NK-92 (cell line): ENCODE data around the gene BAG2.

Source experiments
- DNase-seq: peaks from one replicate; lab custom pipeline; 2025; ENCODE audit not compliant: unreplicated experiment; lab: John Stamatoyannopoulos, UW

The BAG2 gene

DNA sequence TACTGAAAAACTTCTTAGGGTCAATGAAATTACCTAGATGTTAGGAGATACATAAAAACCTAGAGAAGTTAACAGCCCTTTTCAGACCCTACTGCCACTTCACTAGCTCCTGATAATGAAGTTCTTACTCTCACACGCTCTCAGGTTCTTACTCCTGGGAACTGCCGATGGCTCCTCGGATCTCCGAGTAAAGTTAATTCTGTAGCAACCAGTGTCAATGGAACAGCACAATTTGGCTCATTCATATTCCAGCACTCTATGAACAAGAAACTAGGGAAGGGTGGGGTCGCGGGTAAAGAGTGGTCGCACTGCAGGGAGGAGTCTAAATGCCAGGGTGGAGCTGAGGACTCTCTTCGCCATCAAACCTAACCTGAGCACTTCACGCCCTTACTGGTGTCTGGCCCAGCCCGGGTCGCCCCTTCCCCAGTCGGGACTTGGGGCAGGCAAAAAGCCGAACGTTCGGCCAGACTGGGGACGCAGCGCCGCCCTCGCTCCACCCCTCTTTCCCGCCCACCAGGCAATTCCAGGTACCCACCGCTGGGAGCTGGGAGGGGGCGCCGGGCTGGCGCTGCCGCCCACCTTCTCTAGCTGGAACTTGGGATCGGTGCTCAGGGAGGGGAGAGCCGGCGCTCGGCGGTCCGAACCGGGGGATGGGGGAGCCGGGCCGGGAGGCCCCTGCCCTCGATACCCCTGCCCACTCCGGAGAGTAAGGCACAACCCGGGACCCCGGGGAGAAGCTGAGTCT lies 49.2 kb downstream of the BAG2 start:
- no peak for DNase-seq

DNA sequence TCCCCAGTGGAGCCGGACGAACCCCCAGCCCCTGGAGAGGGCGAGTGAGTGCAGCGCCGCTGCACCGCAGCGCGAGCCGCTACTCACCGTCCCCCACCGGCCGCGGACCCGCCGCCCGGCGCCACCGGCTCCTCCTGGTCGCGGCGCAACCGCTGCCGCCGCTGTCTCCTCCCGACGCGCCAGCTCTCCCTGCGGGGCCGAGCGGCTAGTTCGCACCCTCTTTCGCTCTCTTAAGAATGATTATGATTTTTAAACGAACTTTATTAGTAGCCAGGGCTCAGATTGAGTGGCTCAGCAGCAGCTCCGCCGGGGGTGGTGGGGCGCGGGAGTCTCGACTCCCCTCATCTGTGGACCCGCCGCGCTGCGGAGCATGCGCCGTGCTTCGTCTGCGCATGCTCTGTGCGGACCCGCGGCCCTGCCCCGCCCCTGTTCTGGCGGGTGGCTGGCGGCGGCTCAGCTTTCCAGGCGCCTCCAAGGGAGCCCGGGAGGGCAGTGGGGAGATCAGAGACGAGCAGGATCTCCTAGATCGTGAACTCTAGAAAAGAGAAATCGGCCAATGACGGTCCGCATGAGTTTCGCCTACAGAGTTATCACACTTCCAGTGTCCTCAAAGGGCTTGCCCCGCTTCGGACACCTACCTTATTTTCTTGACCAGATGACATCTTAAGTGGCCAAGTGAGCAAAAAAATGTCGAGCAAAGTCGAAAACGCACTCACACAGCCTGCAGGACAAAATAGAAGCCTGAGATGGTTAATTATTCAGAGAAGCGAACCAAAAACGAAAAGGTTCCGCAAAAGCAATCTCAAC lies 50.0 kb downstream of the BAG2 start, which contains the start of gene RAB23:
TSS of gene RAB23 (minus strand) at position 372 of the 807 bp plus-strand sequence. CDS start 11,927 bp downstream, outside the sequence.
- no peak for DNase-seq

DNA sequence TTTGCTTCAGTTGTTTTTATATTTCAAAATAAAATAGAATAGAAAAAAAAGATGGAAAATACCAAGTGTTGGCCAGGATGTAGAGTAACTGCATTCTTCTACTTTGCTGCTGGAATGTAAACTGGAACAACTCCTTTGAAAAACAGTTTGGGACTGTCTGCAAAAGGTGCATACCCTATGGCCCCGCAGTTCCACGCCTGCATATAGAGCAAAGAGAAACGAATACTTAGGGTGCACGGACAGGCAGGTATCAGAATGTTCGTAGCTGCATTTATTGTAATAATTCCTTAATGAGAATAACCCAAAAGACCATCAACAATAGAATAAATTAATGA lies 50.6 kb downstream of the BAG2 start:
- no peak for DNase-seq

DNA sequence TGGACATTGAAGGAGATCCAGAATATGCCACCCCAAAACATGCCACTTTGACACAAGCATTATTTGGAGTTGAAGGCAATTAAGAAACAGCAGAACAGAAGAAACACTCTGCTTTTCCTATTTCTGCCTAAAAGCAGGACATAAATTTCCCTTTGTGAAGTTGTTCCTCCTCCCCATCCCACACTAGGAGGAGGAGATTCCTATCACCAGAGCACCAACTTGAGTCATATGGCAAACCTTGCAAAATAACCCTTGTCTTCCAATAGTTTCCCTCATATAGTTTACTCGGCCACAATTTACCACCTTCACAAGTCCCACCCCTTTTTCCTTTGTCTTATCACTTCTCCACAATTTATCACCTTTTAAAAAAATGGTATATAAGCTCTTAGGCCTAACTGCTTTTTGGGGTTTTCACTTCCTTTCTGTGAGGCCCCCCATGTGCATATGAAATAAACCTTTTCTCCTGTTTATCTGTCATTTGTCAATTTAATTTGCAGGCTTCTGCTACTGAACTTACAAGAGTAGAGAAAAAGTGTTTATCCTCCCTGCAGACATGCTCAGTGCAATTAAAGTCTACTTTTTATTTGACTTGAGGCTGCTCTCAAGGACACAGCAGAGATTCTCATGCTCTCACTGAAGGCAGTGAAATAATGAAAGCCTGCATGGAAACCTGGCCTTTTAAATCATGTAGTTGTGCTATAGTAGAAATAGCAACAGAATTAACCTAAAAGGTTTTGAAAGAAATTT lies 52.8 kb downstream of the BAG2 start:
- DNase-seq, result no peak

DNA sequence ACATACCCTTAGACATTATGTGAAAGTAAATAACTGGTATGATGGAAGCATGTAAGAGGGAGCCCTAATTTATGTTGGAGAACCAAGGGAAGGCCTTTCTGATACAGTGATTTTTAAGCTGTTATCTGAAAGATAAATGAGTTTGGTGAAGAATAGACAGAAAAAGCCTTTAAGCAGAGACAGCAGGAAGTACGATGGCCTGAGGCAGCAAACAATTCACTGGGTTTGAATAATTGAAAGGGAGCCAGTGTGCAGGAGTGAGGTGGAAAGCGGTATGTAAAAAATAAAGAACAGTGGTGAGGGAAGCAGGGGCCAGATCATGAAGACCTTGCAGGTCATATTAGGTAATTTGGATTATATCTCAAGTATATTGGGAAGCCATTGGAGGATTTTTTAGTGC lies 54.1 kb downstream of the BAG2 start:
- DNase-seq, result no peak
